ENCODE measurements around the gene ACAP3.

ACAP3 gene

DNA sequence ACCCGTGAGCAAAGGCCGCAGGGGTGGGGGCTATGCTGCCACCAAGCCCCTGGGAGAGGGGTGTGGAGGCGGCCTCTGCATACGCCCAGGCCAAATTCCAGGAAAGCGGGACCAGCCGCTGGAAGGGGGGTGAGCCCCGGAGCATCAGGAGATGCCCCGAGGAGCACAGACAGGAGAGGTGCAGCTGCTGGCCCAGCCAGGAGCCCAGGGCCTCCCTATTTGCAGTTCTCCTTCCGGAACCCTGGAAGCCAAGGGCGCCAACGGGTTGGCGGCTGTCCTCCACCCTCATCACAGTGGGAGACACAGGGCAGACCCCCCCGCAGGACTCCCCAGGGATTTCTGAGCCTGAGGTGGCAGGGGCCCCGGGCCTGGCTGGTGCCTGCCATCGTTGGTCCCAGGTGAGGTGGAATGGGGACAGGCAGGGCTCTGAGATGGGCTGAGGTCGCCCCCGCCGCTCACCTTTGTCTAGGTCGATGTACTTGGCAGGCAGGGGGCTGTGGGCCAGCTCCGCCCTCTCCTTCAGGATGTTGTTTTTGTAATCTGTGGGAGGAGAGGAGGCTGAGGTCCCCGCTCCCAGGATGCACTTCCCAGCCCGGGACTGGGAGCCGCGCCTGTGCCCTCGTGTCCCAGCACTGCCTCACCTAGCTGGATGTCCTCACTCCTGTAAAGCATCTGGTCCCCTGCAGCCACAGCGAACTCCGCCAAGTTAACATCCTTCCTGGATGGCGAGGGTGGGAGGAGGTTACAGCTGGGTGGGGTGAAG lies 45.8 kb upstream of the ACAP3 start:
- no peak overlapping the region for H3K4me3 ChIP-seq (ENCODE audit: low read depth, low read length)
- TF ChIP-seq, protein P1, sequence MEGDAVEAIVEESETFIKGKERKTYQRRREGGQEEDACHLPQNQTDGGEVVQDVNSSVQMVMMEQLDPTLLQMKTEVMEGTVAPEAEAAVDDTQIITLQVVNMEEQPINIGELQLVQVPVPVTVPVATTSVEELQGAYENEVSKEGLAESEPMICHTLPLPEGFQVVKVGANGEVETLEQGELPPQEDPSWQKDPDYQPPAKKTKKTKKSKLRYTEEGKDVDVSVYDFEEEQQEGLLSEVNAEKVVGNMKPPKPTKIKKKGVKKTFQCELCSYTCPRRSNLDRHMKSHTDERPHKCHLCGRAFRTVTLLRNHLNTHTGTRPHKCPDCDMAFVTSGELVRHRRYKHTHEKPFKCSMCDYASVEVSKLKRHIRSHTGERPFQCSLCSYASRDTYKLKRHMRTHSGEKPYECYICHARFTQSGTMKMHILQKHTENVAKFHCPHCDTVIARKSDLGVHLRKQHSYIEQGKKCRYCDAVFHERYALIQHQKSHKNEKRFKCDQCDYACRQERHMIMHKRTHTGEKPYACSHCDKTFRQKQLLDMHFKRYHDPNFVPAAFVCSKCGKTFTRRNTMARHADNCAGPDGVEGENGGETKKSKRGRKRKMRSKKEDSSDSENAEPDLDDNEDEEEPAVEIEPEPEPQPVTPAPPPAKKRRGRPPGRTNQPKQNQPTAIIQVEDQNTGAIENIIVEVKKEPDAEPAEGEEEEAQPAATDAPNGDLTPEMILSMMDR (IDR thresholded peaks at IDR 0.05; ENCODE audit: insufficient read depth, low read depth, low read length, missing control alignments), result no peak
- DNase-seq (ENCODE audit: low read depth), result no peak

DNA sequence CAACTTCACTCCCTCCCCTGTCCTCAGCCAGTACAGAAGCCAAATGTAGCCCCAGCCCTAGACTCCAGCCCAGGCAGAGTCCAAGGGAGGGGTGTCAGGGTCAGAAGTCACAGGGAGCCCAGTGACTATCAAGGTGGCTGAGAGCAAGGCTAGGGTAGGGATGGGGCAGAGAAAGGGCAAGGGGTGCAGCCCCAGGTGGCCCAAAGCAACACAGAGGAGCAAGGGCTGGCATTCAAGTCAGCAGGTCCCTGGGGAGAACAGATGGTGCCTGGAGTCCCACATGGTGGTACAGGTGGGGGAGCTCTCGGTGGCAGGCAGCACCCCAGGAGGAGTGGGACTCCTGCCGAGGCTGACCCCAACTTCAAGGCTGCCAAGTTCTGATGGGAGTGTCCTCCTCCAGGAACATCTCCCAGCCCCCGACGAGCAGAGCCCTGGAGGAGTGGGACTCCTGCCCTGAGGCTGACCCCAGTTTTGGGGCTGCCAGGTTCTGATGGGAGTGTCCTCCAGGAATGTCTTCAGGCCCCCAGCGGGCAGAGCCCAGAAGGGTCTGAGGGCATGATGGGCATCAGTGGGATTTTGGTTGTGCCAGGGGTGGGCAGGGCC lies 45.2 kb upstream of the ACAP3 start:
- no peak for DNase-seq (ENCODE audit: low read depth)
- no peak overlapping the region for H3K4me3 ChIP-seq (ENCODE audit: low read depth, low read length)
- TF ChIP-seq, protein P1 (IDR thresholded peaks at IDR 0.05; ENCODE audit: insufficient read depth, low read depth, low read length, missing control alignments), result no peak

DNA sequence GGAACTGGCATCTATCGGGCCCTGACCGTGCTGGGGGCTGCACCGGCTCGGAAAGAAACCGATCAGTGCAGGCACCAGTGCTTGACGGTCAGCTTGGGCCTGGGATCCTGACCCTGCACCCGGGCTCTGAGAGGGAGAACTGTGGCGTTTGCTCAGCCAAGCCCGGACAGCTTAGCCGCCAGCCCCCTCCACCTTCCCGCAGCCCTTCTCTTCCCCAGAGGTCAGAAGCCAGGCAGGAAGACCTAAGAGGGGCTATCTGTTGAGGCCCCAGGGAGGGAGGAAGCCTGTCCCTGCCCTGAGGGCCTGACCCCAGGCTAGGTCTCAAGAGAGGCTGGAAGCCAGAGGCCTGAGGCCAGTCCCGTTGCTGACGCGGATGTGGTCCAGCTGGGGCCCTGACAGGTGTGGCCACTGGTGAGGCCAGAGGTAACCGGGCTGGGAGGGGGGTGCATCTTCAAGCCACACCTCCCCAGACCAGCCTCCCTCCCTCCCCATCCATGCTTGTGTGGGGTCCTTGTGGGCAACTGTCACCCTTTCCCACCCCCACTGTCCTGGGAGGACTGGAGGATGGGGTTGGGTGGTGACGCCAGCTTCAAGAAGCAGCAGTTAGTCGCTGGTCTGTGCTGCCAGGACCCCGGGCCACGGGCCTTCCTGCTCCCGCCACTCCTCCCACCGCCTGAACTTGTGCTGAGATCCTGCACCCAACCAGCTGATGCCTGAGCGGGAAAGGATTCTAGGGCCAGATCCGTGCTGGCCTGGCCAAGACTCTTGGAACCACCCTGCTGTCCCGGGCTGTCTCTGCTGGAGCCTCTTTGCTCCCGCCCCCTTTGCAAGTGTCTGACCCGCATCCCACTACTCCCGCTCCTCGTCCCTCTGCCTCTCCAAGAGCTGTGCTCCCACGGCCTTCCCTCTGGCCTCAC lies 44.0 kb upstream of the ACAP3 start:
- no peak overlapping the region for H3K4me3 ChIP-seq (ENCODE audit: low read depth, low read length)
- no peak for DNase-seq (ENCODE audit: low read depth)
- TF ChIP-seq, protein P1 (IDR thresholded peaks at IDR 0.05; ENCODE audit: insufficient read depth, low read depth, low read length, missing control alignments), result no peak

DNA sequence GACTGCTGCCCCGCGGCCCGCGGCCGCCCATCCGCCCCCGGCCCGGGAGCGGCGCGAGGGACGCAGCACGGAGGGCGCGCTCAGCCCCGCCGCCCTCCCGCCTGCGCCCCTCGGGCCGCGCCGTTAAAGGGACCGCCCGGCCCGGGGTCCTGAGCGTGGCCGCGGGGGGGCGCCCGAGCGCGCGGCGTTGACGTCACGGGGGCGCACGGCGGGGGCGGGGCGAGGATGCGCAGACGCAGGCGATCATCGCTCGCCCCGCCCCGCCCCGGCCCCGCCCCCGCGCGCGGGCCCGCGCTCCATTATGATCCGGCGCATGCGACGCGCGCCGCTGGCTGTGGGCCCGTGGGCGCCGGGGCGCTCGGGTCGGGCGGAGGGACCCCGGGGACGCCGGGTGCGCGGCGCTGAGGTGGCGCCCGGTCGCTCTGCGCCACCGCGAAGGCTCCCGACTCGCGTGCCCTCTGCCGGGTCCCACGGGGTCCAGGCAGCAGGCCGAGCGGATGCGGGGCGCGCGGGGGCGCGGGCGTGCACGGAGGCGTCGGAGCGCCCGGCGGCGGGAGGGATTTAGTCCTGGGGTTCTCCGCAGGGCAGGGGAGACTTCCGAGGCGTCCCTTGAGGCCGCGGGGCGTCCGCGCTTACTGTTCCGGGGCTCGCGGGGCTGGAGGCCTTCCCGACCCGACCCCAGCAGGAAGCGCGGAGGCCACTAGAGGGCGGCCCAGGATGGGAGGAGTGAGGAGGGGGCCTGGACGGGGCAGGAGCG lies 41.7 kb upstream of the ACAP3 start, which contains the start of gene DVL1:
Gene DVL1 (minus strand): TSS at position 163 of the 757 bp plus-strand sequence. CDS start 353 bp downstream, outside the sequence.
- H3K4me3 ChIP-seq (ENCODE audit: low read depth, low read length), result peak within 1 kb of the TSS; percentile 77
- DNase-seq (ENCODE audit: low read depth), result peak; percentile 79
- TF ChIP-seq, protein P1 (IDR thresholded peaks at IDR 0.05; ENCODE audit: insufficient read depth, low read depth, low read length, missing control alignments), result peak; percentile 56

DNA sequence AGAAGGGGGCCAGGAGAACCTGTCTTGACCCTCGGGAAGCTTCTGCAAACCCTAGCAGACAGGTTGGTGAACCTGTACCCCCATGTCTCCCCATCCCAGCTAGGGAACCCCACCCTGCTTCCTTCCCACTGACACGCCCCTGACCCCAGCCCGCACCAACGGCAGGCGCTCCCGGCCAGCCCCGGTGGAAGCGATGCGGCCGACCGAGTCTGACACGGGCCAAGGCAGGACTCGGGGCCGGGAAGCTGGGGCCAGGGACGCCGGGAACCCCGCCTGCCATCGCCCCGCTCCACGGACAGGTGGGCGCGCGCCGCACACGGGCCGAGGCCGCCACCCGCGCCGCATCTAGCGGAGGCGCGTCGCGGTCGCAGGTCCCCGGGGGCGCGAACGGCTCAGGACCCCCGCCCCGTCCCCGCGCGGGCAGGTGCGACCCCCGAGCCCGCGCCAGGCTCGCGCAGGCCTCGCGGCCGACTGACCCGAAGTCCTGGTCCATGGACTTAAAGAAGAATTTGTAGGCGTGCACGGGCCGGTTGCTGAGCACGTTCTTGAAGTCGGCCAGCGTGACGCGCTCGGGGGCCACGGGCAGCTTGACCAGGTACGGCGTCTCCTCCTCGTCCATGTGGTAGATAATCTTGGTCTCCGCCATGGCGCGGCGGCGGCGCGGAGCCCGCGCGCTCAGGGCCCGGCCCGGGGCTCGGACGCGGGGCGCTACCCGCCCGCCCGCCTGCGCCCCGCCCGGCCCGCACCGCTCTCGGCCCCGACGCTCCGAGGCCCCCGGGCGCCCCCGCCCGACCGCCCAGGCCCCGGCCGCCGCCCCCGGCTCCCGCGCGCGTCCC lies 40.9 kb upstream of the ACAP3 start:
- peak overlapping the region; percentile 77 for H3K4me3 ChIP-seq (ENCODE audit: low read depth, low read length)
- TF ChIP-seq, protein P1 (IDR thresholded peaks at IDR 0.05; ENCODE audit: insufficient read depth, low read depth, low read length, missing control alignments), result no peak
- DNase-seq (ENCODE audit: low read depth), result peak; percentile 49

Measured in GM12865 (cell line).